HEK293 (cell line): ENCODE measurements around the gene PTPRN.

ENCODE experiments used
- KLF10 ChIP-seq: fragments of 450-650 bp; IDR thresholded peaks from 2 replicates; pipeline ENCODE4 v1.5.1; 2018; ENCODE audit warnings: missing biosample characterization, mild to moderate bottlenecking, missing genetic modification characterization
- KLF7 ChIP-seq: fragments of 450-650 bp; formaldehyde crosslinking; IDR thresholded peaks from 2 replicates; pipeline ENCODE4 v1.5.1; 2016; ENCODE audit warnings: missing biosample characterization, missing genetic modification characterization, borderline replicate concordance
- REST ChIP-seq: fragments of 450-650 bp; formaldehyde crosslinking; IDR thresholded peaks from 2 replicates; pipeline ENCODE4 v1.5.1; 2016; ENCODE audit warnings: missing biosample characterization, missing genetic modification characterization
- ZBTB11 ChIP-seq: fragments of 450-650 bp; formaldehyde crosslinking; conservative IDR thresholded peaks from 2 replicates; pipeline ENCODE4 v1.5.1; 2016; ENCODE audit warnings: low read depth, missing biosample characterization, missing genetic modification characterization
- ZBTB17 ChIP-seq: fragments of 450-650 bp; formaldehyde crosslinking; IDR thresholded peaks from 2 replicates; pipeline ENCODE4 v1.5.1; 2016; ENCODE audit warnings: missing biosample characterization, missing genetic modification characterization
- ZNF133 ChIP-seq: fragments of 450-650 bp; formaldehyde crosslinking; IDR thresholded peaks from 2 replicates; pipeline ENCODE4 v1.5.1; 2016; ENCODE audit warnings: missing biosample characterization, missing genetic modification characterization
- ZNF19 ChIP-seq: fragments of 450-650 bp; formaldehyde crosslinking; IDR thresholded peaks from 2 replicates; pipeline ENCODE4; 2016; ENCODE audit warnings: missing biosample characterization, missing genetic modification characterization, low read depth
- ZNF202 ChIP-seq: fragments of 450-650 bp; formaldehyde crosslinking; IDR thresholded peaks from 2 replicates; pipeline ENCODE4 v1.5.1; 2016; ENCODE audit warnings: missing biosample characterization, missing genetic modification characterization, borderline replicate concordance
- ZNF239 ChIP-seq: fragments of 450-650 bp; formaldehyde crosslinking; IDR thresholded peaks from 2 replicates; pipeline ENCODE4 v1.5.1; 2016; ENCODE audit warnings: missing biosample characterization, missing genetic modification characterization
- ZNF274 ChIP-seq, 2 experiments: fragments of 200-500 bp in 1 of 2; fragments of 450-650 bp in 1 of 2; sonication (Bioruptor generic) in 1 of 2; formaldehyde crosslinking in 1 of 2; IDR thresholded peaks; 2 replicates each; pipeline versions ENCODE4 v1.5.1 to v1.6.1; 2014 to 2016; ENCODE audit warnings: borderline replicate concordance in 1 of 2, inconsistent platforms in 1 of 2, low read length in 1 of 2, missing biosample characterization in 1 of 2, missing genetic modification characterization in 1 of 2
- ZNF341 ChIP-seq: fragments of 450-650 bp; formaldehyde crosslinking; IDR thresholded peaks from 2 replicates; pipeline ENCODE4; 2016; ENCODE audit warnings: low read depth, missing biosample characterization, missing genetic modification characterization
- ZNF366 ChIP-seq: fragments of 450-650 bp; formaldehyde crosslinking; conservative IDR thresholded peaks from 2 replicates; pipeline ENCODE4 v1.5.1; 2016; ENCODE audit warnings: missing biosample characterization, missing genetic modification characterization
- ZNF398 ChIP-seq: fragments of 450-650 bp; formaldehyde crosslinking; IDR thresholded peaks from 2 replicates; pipeline ENCODE4 v1.5.1; 2017; ENCODE audit warnings: missing biosample characterization, missing genetic modification characterization
- ZNF585B ChIP-seq: fragments of 450-650 bp; formaldehyde crosslinking; IDR thresholded peaks from 2 replicates; pipeline ENCODE4 v1.5.1; 2016; ENCODE audit warnings: missing biosample characterization, missing genetic modification characterization
- ZNF701 ChIP-seq: fragments of 450-650 bp; formaldehyde crosslinking; IDR thresholded peaks from 2 replicates; pipeline ENCODE4 v1.5.1; 2016; ENCODE audit warnings: missing biosample characterization, missing genetic modification characterization
- TF ChIP-seq, protein P1 (sequence below): fragments of 450-650 bp; formaldehyde crosslinking; IDR thresholded peaks from 2 replicates; pipeline ENCODE4 v1.5.1; 2016; ENCODE audit warnings: missing biosample characterization, missing genetic modification characterization
- TF ChIP-seq, protein P2 (sequence below): fragments of 450-650 bp; formaldehyde crosslinking; IDR thresholded peaks from 2 replicates; pipeline ENCODE4 v1.5.1; 2016; ENCODE audit warnings: missing biosample characterization, missing genetic modification characterization, low read depth
- TF ChIP-seq, protein P3 (sequence below): fragments of 450-650 bp; formaldehyde crosslinking; IDR thresholded peaks from 2 replicates; pipeline ENCODE4 v1.5.1; 2016; ENCODE audit warnings: missing biosample characterization, missing genetic modification characterization
- TF ChIP-seq, protein P4 (sequence below): fragments of 450-650 bp; formaldehyde crosslinking; IDR thresholded peaks from 2 replicates; pipeline ENCODE4 v1.5.1; 2016; ENCODE audit warnings: missing biosample characterization, missing genetic modification characterization

Gene PTPRN

DNA sequence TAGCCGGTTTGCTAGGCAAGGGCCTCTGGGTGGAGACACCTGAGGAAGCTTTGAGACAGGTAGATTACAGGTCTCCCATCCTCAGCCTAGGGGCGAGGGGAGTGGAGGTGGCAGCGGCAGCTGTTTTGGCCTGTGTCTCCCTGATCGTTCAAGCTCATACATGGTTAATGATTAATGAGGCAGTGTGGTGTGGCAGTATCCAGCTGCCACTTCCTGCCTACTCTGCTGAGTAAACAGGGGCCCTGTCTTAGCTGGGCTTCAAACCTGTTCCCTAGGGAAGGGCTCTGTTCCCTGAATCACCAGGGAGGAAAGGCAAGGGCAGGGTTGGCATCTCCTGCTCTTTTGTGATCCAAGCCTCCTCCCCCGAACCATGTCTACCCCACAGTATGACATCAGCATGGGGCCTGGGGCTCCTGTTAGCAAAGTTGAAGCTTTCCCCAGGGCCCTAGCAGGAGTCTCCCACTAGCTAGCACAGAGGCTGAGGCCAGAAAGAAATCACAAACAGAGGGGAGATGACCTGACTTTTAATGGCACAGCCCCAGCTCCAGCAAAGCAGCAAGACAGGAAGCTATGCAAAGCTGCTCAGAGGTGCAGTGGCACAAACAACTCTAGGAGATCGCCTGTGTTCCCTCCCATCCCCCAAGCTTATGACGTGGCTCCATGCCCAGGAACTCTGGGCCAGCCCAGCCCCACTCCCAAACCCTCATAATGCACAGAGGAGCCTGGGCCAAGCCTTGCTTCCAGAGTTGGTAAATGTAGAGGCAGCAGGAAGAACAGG lies 59.8 kb downstream of the PTPRN start (continued):
- peak; percentile 55; the same call in 1 of the 2 replicates for TF ChIP-seq ZNF366 (tag by site-specific recombination)
- no peak for TF ChIP-seq ZNF701 (tag by site-specific recombination)
- TF ChIP-seq ZNF274 (IDR thresholded peaks at IDR 0.05; ENCODE audit: low read length), result no peak
- no peak for TF ChIP-seq ZNF274 (tag by site-specific recombination; IDR thresholded peaks at IDR 0.05; ENCODE audit: borderline replicate concordance)
- TF ChIP-seq, protein P1, sequence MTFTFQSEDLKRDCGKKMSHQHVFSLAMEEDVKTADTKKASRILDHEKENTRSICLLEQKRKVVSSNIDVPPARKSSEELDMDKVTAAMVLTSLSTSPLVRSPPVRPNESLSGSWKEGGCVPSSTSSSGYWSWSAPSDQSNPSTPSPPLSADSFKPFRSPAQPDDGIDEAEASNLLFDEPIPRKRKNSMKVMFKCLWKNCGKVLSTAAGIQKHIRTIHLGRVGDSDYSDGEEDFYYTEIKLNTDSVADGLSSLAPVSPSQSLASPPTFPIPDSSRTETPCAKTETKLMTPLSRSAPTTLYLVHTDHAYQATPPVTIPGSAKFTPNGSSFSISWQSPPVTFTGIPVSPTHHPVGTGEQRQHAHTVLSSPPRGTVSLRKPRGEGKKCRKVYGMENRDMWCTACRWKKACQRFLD, result no peak
- TF ChIP-seq, protein P2, sequence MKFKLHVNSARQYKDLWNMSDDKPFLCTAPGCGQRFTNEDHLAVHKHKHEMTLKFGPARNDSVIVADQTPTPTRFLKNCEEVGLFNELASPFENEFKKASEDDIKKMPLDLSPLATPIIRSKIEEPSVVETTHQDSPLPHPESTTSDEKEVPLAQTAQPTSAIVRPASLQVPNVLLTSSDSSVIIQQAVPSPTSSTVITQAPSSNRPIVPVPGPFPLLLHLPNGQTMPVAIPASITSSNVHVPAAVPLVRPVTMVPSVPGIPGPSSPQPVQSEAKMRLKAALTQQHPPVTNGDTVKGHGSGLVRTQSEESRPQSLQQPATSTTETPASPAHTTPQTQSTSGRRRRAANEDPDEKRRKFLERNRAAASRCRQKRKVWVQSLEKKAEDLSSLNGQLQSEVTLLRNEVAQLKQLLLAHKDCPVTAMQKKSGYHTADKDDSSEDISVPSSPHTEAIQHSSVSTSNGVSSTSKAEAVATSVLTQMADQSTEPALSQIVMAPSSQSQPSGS (tag by site-specific recombination), result 0 out of 2 replicates have a peak, but pooled peaks have one; percentile 30
- TF ChIP-seq, protein P3, sequence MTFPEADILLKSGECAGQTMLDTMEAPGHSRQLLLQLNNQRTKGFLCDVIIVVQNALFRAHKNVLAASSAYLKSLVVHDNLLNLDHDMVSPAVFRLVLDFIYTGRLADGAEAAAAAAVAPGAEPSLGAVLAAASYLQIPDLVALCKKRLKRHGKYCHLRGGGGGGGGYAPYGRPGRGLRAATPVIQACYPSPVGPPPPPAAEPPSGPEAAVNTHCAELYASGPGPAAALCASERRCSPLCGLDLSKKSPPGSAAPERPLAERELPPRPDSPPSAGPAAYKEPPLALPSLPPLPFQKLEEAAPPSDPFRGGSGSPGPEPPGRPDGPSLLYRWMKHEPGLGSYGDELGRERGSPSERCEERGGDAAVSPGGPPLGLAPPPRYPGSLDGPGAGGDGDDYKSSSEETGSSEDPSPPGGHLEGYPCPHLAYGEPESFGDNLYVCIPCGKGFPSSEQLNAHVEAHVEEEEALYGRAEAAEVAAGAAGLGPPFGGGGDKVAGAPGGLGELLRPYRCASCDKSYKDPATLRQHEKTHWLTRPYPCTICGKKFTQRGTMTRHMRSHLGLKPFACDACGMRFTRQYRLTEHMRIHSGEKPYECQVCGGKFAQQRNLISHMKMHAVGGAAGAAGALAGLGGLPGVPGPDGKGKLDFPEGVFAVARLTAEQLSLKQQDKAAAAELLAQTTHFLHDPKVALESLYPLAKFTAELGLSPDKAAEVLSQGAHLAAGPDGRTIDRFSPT, result no peak
- TF ChIP-seq ZNF341, result peak; percentile 92
- TF ChIP-seq ZBTB17, result peak; percentile 63
- no peak for TF ChIP-seq ZNF398 (tag by site-specific recombination)
- TF ChIP-seq KLF10 (tag by site-specific recombination), result no peak
- no peak for TF ChIP-seq REST (tag by site-specific recombination)
- TF ChIP-seq ZNF133 (tag by site-specific recombination), result no peak
- TF ChIP-seq KLF7 (tag by site-specific recombination), result no peak
- TF ChIP-seq ZNF19, result no peak
- no peak for TF ChIP-seq ZBTB11 (tag by site-specific recombination)
- TF ChIP-seq ZNF239 (tag by site-specific recombination), result no peak
- no peak for TF ChIP-seq ZNF202
- no peak for TF ChIP-seq ZNF585B
- TF ChIP-seq, protein P4, sequence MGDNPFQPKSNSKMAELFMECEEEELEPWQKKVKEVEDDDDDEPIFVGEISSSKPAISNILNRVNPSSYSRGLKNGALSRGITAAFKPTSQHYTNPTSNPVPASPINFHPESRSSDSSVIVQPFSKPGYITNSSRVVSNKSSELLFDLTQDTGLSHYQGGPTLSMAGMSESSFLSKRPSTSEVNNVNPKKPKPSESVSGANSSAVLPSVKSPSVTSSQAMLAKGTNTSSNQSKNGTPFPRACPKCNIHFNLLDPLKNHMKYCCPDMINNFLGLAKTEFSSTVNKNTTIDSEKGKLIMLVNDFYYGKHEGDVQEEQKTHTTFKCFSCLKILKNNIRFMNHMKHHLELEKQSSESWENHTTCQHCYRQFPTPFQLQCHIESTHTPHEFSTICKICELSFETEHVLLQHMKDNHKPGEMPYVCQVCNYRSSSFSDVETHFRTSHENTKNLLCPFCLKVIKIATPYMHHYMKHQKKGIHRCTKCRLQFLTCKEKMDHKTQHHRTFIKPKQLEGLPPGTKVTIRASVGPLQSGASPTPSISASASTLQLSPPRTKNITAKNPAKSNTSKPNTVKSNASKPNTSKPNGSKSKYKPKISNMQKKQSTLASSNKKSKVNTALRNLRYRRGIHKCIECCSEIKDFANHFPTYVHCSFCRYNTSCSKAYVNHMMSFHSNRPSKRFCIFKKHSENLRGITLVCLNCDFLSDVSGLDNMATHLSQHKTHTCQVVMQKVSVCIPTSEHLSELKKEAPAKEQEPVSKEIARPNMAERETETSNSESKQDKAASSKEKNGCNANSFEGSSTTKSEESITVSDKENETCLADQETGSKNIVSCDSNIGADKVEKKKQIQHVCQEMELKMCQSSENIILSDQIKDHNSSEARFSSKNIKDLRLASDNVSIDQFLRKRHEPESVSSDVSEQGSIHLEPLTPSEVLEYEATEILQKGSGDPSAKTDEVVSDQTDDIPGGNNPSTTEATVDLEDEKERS (tag by site-specific recombination), result no peak
